ENCODE measurements around the gene ZNF716.
A peak's percentile ranks its signal among the peaks of the same experiment; 100 is the strongest.
"Not testable (repeated sequence)": the region's sequence is repeated elsewhere in the genome, so short reads cannot be mapped to it uniquely, and the experiment has no call there.

Gene ZNF716

GRCh38 chr7:57495111-57495510 lies 45.1 kb downstream of the ZNF716 start:
- H3K4me3 ChIP-seq (ENCODE audit: low read length in 2 of 2); H3K27me3 ChIP-seq (ENCODE audit: control insufficient read depth in 1 of 2, insufficient read depth in 2 of 2, low read length in 2 of 2); H3K27ac ChIP-seq (ENCODE audit: low read length); H3K36me3 ChIP-seq (ENCODE audit: control insufficient read depth in 2 of 2, insufficient read depth in 2 of 2, low read length in 2 of 2); H3K4me1 ChIP-seq (ENCODE audit: control insufficient read depth, insufficient read depth, low read length); H3K9ac ChIP-seq (ENCODE audit: low read length in 2 of 2): not testable (repeated sequence)
- H3K9me3 ChIP-seq (ENCODE audit: control insufficient read depth in 2 of 2, low read length in 2 of 2) = peaks cover 15 to 33% of the 10 kb centered on the region in 2 donors

DNA sequence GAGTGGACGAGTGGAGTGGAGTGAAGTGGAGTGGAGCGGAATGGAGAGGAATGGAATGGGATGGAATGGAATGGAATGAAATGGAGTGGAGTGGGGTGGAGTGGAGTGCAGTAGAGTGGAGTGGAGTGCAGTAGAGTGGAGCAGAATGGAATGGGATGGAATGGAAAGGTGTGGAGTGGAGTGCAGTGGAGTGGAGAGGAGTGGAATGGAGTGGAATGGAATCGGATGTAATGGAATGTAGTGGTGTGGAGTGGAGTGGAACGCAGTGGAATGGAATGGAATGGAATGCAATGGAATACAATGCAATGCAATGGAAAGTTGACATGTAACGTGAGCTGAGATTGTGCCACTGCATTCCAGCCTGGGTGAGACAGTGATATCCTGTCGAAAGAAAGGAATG lies 46.4 kb downstream of the ZNF716 start:
- Histone ChIP-seq H3K9me3 (ENCODE audit: control insufficient read depth in 2 of 2, low read length in 2 of 2) (peaks cover 15 to 30% of the 10 kb centered on the region in 2 donors), H3K36me3 (ENCODE audit: control insufficient read depth in 2 of 2, insufficient read depth in 2 of 2, low read length in 2 of 2) (no peaks in the 10 kb centered on the region), H3K4me3 (ENCODE audit: low read length in 2 of 2) (peak overlapping the region in 1 of 2 donors; percentile 22)

DNA sequence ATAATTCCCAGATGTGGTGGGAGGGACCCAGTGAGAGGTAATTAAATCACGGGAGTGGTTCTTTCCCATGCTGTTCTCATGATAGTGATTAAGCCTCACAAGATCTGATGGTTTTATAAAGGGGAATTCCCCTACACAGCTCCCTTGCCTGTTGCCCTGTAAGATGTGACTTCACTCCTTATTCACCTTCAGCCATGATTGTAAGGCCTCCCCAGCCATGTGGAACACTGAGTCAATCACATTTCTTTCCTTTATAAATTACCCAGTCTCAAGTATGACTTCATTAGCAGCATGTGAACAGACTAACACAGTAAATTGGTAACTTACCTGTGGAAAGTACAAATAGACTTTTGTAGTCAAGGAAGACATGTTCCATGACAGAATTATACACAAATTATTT lies 55.2 kb downstream of the ZNF716 start:
- H3K27me3 ChIP-seq (ENCODE audit: control insufficient read depth in 1 of 2, insufficient read depth in 2 of 2, low read length in 2 of 2) = no peaks in the 10 kb centered on the region
- H3K27ac ChIP-seq (ENCODE audit: low read length) = no peak overlapping the region
- no peaks in the 10 kb centered on the region for H3K4me1 ChIP-seq (ENCODE audit: control insufficient read depth, insufficient read depth, low read length)
- no peaks in the 10 kb centered on the region for H3K36me3 ChIP-seq (ENCODE audit: control insufficient read depth in 2 of 2, insufficient read depth in 2 of 2, low read length in 2 of 2)
- H3K4me3 ChIP-seq (ENCODE audit: low read length in 2 of 2) = no peak overlapping the region
- H3K9me3 ChIP-seq (ENCODE audit: control insufficient read depth in 2 of 2, low read length in 2 of 2) = no peaks in the 10 kb centered on the region
- H3K9ac ChIP-seq (ENCODE audit: low read length in 2 of 2) = no peak overlapping the region

More for the DNA sequence above, 46.4 kb downstream of the ZNF716 start:
- no peak overlapping the region for H3K27ac ChIP-seq (ENCODE audit: low read length)
- no peaks in the 10 kb centered on the region for H3K27me3 ChIP-seq (ENCODE audit: control insufficient read depth in 1 of 2, insufficient read depth in 2 of 2, low read length in 2 of 2)
- no peaks in the 10 kb centered on the region for H3K4me1 ChIP-seq (ENCODE audit: control insufficient read depth, insufficient read depth, low read length)
- no peak overlapping the region for H3K9ac ChIP-seq (ENCODE audit: low read length in 2 of 2)

Data from stomach smooth muscle (tissue), 2 donors.